PC-9 (cell line): ENCODE data around the gene NDUFA12. TPM values are rescaled to one million over a fixed set of nuclear protein-coding genes. Genes with fewer than 3 reads are reported as not detected.

Source experiments
- BruUV-seq: library from RNA; stranded (reverse); fragments of 400-500 nt; replicated peaks from 2 replicates; lab custom pipeline; 2021; lab: Mats Ljungman, UMichigan
- CTCF ChIA-PET: fragments of 300-600 bp; sonication (Branson Sonifier 250); formaldehyde crosslinking; loops from one replicate; lab custom pipeline; 2022; ENCODE audit warnings: antibody characterized with exemption; lab: Charles Lee
- POLR2A ChIA-PET: fragments of 300-600 bp; sonication (Branson Sonifier 250); formaldehyde crosslinking; loops from one replicate; lab custom pipeline; 2022; ENCODE audit warnings: antibody characterized with exemption; ENCODE audit not compliant: unreplicated experiment; lab: Charles Lee
- DNase-seq, 2 experiments: peaks; one replicate each; pipeline versions ENCODE4 v3.0.0 to v3.0.0-alpha.2; 2015 to 2022; ENCODE audit warnings: mixed read lengths in 1 of 2
- H2AFZ ChIP-seq: fragments of 200-600 bp; sonication (generic); 2 replicates; pipeline ENCODE4 v1.8.1; 2017; ENCODE audit warnings: antibody characterized with exemption
- H3F3A ChIP-seq: fragments of 200-600 bp; sonication (generic); 2 replicates; pipeline ENCODE4 v1.8.1; 2017; ENCODE audit warnings: antibody characterized with exemption, mild to moderate bottlenecking, low read depth; ENCODE audit not compliant: insufficient read depth
- H3K27ac ChIP-seq: fragments of 200-600 bp; sonication (generic); 2 replicates; pipeline ENCODE4 v1.6.1; 2016; ENCODE audit warnings: mixed run types
- H3K27me3 ChIP-seq: fragments of 200-600 bp; sonication (generic); 2 replicates; pipeline ENCODE4 v1.6.1; 2016; ENCODE audit warnings: low read depth, mixed run types; ENCODE audit not compliant: insufficient read depth
- H3K36me3 ChIP-seq: fragments of 200-600 bp; sonication (generic); 2 replicates; pipeline ENCODE4 v1.6.1; 2016; ENCODE audit warnings: low read depth, mixed run types
- H3K4me1 ChIP-seq: fragments of 200-600 bp; sonication (generic); replicated peaks from 2 replicates; pipeline ENCODE4 v1.6.1; 2016; ENCODE audit warnings: mixed run types; ENCODE audit not compliant: insufficient read depth
- H3K4me2 ChIP-seq: fragments of 200-600 bp; sonication (generic); 2 replicates; pipeline ENCODE4 v1.6.1; 2017; ENCODE audit warnings: mixed run types
- H3K4me3 ChIP-seq: fragments of 200-600 bp; sonication (generic); 2 replicates; pipeline ENCODE4 v1.6.1; 2016; ENCODE audit warnings: mixed run types
- H3K79me2 ChIP-seq: fragments of 200-600 bp; sonication (generic); 2 replicates; pipeline ENCODE4 v1.6.1; 2017; ENCODE audit warnings: low read depth, mixed run types
- H3K9me2 ChIP-seq: fragments of 200-600 bp; sonication (generic); 2 replicates; pipeline ENCODE4 v1.8.1; 2017; ENCODE audit warnings: mild to moderate bottlenecking; ENCODE audit not compliant: insufficient read depth
- H3K9me3 ChIP-seq: fragments of 200-600 bp; sonication (generic); 2 replicates; pipeline ENCODE4 v1.8.1; 2016; ENCODE audit warnings: low read depth; ENCODE audit not compliant: insufficient read depth
- H4K20me1 ChIP-seq: fragments of 200-600 bp; sonication (generic); 2 replicates; pipeline ENCODE4 v1.8.1; 2017; ENCODE audit not compliant: insufficient read depth
- EZH2 ChIP-seq: fragments of 200-600 bp; sonication (generic); IDR thresholded peaks from 2 replicates; pipeline ENCODE4 v1.8.0; 2017; ENCODE audit warnings: antibody characterized with exemption, low read depth
- intact Hi-C: fragments of 100-400 bp; cut with micrococcal nuclease; formaldehyde crosslinking; loops from one replicate; pipeline ENCODE4 v1.10.0; 2022; ENCODE audit not compliant: unreplicated experiment
- total RNA-seq: library from RNA; stranded (reverse); gene quantifications from 2 replicates; pipeline ENCODE4 v1.2.3, GENCODE V29; 2021
- TF ChIP-seq, protein P1 (sequence below): fragments of 200-600 bp; sonication (generic); conservative IDR thresholded peaks from 2 replicates; pipeline ENCODE4 v1.6.1; 2017; ENCODE audit warnings: mixed run types, antibody characterized with exemption, mild to moderate bottlenecking, moderate library complexity

The NDUFA12 gene
- total RNA-seq, 1 experiment from 2014 or later = 108 TPM

DNA sequence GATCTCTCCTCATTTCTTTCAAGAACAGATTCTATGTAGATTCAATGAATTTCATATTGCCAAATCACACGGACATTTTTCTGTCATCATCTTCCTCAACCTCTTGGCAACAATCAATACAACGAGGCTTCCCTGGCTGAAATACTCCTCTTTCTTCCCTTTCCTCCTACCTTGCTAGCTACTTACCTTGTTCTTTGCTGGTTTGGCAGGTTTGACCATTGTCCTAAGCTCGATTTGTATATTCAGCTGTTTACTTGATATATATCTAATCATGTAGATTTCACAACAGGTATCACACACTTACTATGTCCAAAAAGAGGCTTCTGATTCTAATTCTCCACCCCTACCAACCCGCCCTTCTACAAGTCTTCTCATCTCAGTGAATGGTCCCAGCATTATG, 23.6 kb downstream of the NDUFA12 start:
- H3F3A ChIP-seq = no peaks in the 10 kb centered on the region; the same call in 1 of the 2 replicates
- ChIA-PET POLR2A (no interaction called here), CTCF (no interaction called here)
- no peaks in the 10 kb centered on the region for H3K4me1 ChIP-seq
- DNase-seq = no peak
- H3K9me3 ChIP-seq = no peaks in the 10 kb centered on the region
- H3K4me2 ChIP-seq = no peak overlapping the region
- no peaks in the 10 kb centered on the region for H3K27me3 ChIP-seq
- H3K79me2 ChIP-seq = 0 out of 2 replicates have a peak, but pooled peaks cover 2% of the 10 kb centered on the region
- H2AFZ ChIP-seq = no peak overlapping the region
- no TSS peak for BruUV-seq
- H3K27ac ChIP-seq = no peak overlapping the region
- H3K4me3 ChIP-seq = no peak overlapping the region
- no peaks in the 10 kb centered on the region for H4K20me1 ChIP-seq
- no peaks in the 10 kb centered on the region; the same call in 1 of the 2 replicates for H3K36me3 ChIP-seq
- TF ChIP-seq, protein P1, sequence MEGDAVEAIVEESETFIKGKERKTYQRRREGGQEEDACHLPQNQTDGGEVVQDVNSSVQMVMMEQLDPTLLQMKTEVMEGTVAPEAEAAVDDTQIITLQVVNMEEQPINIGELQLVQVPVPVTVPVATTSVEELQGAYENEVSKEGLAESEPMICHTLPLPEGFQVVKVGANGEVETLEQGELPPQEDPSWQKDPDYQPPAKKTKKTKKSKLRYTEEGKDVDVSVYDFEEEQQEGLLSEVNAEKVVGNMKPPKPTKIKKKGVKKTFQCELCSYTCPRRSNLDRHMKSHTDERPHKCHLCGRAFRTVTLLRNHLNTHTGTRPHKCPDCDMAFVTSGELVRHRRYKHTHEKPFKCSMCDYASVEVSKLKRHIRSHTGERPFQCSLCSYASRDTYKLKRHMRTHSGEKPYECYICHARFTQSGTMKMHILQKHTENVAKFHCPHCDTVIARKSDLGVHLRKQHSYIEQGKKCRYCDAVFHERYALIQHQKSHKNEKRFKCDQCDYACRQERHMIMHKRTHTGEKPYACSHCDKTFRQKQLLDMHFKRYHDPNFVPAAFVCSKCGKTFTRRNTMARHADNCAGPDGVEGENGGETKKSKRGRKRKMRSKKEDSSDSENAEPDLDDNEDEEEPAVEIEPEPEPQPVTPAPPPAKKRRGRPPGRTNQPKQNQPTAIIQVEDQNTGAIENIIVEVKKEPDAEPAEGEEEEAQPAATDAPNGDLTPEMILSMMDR = no peak
- no peak for TF ChIP-seq EZH2
- intact Hi-C loops = loop anchor here (10.0 kb wide), 1 partner anchor 435 kb away; no protein-coding TSS in a partner anchor
- no peaks in the 10 kb centered on the region for H3K9me2 ChIP-seq

DNA sequence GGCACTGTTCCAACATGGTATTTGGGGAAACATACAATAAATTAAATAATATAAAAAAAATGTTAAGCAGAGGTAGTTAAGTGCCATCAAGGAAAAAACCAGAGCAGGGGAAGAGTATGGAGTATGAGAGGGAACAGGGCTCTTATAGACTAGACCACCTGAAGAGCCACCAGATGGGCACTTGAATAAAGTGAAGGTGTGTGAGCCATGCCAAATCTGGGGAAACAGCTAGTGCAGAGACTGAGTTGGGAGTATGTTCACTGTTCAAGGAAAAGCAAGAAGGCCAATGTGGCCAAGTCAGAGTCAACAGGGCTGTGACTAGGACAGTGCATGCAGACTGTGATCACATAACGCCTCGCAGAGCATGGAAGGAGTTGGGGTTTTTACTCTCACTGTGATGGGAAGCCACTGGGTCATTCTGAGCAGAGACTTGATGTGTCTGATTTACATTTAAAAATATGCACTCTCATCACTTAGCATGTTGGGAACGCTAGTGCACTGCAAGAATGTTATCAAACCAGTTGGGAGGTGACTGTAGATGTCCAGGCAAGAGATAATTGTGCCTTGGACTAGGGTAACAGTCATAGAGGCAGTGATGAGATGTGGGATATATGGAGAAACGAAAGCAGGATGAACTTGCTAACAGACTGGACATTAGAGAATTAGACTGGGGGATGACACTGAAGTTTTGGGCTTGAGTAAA, 25.6 kb downstream of the NDUFA12 start:
- no peak overlapping the region for H3K27ac ChIP-seq
- H4K20me1 ChIP-seq = no peaks in the 10 kb centered on the region
- no peaks in the 10 kb centered on the region for H3F3A ChIP-seq
- H3K4me1 ChIP-seq = no peaks in the 10 kb centered on the region
- H3K79me2 ChIP-seq = 0 out of 2 replicates have a peak, but pooled peaks cover 2% of the 10 kb centered on the region
- no peak for TF ChIP-seq EZH2
- TF ChIP-seq, protein P1 = no peak
- H2AFZ ChIP-seq = no peak overlapping the region
- no TSS peak for BruUV-seq
- H3K27me3 ChIP-seq = no peaks in the 10 kb centered on the region
- no peaks in the 10 kb centered on the region for H3K9me2 ChIP-seq
- no peaks in the 10 kb centered on the region; the same call in 1 of the 2 replicates for H3K36me3 ChIP-seq
- H3K4me3 ChIP-seq = no peak overlapping the region
- DNase-seq = no peak
- H3K9me3 ChIP-seq = no peaks in the 10 kb centered on the region
- POLR2A ChIA-PET = no interaction called here
- CTCF ChIA-PET = interaction anchor here (0.7 kb wide), 1 partner anchor 715 kb away, joined by 5 read pairs; no protein-coding TSS in a partner anchor
- no peak overlapping the region for H3K4me2 ChIP-seq
- intact Hi-C loops = no loop called here

DNA sequence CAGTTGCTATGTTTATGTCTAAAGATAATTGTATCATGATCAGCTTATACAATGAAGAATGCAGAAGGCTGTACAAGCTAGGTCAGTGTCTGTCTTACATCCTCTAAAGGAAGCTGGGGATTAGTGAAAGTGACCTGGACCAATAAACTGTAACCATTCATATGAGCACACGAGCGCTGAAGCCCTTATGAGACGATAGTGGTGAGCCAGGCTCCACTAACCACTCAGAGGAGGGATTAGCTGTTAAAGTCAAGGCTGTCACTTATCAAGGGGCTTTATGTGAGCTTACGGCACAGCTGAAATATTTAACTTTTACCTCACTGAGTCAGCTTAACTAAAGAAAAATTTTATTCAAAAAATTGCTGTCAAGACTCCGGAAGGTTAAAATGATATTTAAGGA, 30.3 kb downstream of the NDUFA12 start:
- no peak for DNase-seq

More for the DNA sequence above, 30.3 kb downstream of the NDUFA12 start:
- ChIA-PET CTCF (no interaction called here), POLR2A (interaction anchor here (0.8 kb wide), 1 partner anchor 178 kb away, joined by 7 read pairs; no protein-coding TSS in a partner anchor)
- no peaks in the 10 kb centered on the region for H4K20me1 ChIP-seq
- H3F3A ChIP-seq = no peaks in the 10 kb centered on the region
- no peak overlapping the region for H3K4me3 ChIP-seq
- TF ChIP-seq, protein P1 = no peak
- no peak for TF ChIP-seq EZH2
- no peak overlapping the region for H3K4me2 ChIP-seq
- H3K9me3 ChIP-seq = no peaks in the 10 kb centered on the region
- no peak overlapping the region for H3K27ac ChIP-seq
- H3K27me3 ChIP-seq = no peaks in the 10 kb centered on the region
- intact Hi-C loops = no loop called here
- BruUV-seq = no TSS peak
- H3K4me1 ChIP-seq = no peaks in the 10 kb centered on the region
- H3K9me2 ChIP-seq = no peaks in the 10 kb centered on the region
- H3K79me2 ChIP-seq = no peaks in the 10 kb centered on the region
- H2AFZ ChIP-seq = no peak overlapping the region
- H3K36me3 ChIP-seq = no peaks in the 10 kb centered on the region
